ENCODE data around the gene VGF.
"Not testable (repeated sequence)": the region's sequence is repeated elsewhere in the genome, so short reads cannot be mapped to it uniquely, and the experiment has no call there.

Gene VGF

GRCh38 chr7:101165075-101165957 lies at the start of gene VGF:
VGF (minus strand) TSS chr7:101165569; CDS start chr7:101164843, 726 bp downstream.
- DNase-seq, result peak; percentile 85

GRCh38 chr7:101212014-101212413 lies 46.6 kb upstream of the VGF start:
- DNase-seq, result no peak

GRCh38 chr7:101211501-101211900 lies 46.1 kb upstream of the VGF start:
- DNase-seq, result no peak

- no peak for DNase-seq
These were observed 44.8 kb upstream of the VGF start for GRCh38 chr7:101210143-101210542.

GRCh38 chr7:101208794-101209193 lies 43.4 kb upstream of the VGF start:
- no peak for DNase-seq

- DNase-seq, result no peak
These were observed 42.1 kb upstream of the VGF start for GRCh38 chr7:101207459-101207858.

GRCh38 chr7:101206665-101207042 lies 41.3 kb upstream of the VGF start:
- DNase-seq, result no peak

- no peak for DNase-seq
These were observed 40.7 kb upstream of the VGF start for GRCh38 chr7:101205901-101206664.

GRCh38 chr7:101203740-101204738 lies 38.7 kb upstream of the VGF start:
- DNase-seq, result peak; percentile 17

GRCh38 chr7:101202603-101202918 lies 37.2 kb upstream of the VGF start:
- DNase-seq, result no peak

- no peak for DNase-seq
These were observed 36.6 kb upstream of the VGF start for GRCh38 chr7:101201695-101202602.

- DNase-seq, result no peak
These were observed 35.7 kb upstream of the VGF start, which contains the start of gene MOGAT3 for GRCh38 chr7:101200862-101201599. MOGAT3 (minus strand) TSS chr7:101201036; CDS start chr7:101200854, 182 bp downstream.

GRCh38 chr7:101200504-101200861 lies 35.1 kb upstream of the VGF start:
- DNase-seq, result no peak

- DNase-seq, result not testable (repeated sequence)
These were observed 34.2 kb upstream of the VGF start for GRCh38 chr7:101199522-101199921.

GRCh38 chr7:101198476-101198875 lies 33.1 kb upstream of the VGF start:
- no peak for DNase-seq

GRCh38 chr7:101197991-101198390 lies 32.6 kb upstream of the VGF start:
- DNase-seq, result no peak

- DNase-seq, result no peak
These were observed 30.5 kb upstream of the VGF start for GRCh38 chr7:101195884-101196283.

- no peak for DNase-seq
These were observed 23.7 kb upstream of the VGF start for GRCh38 chr7:101189109-101189508.

- DNase-seq, result no peak
These were observed 21.6 kb upstream of the VGF start for GRCh38 chr7:101186844-101187428.

- DNase-seq, result no peak
These were observed 20.8 kb upstream of the VGF start for GRCh38 chr7:101186194-101186593.
